ENCODE data around the gene HSPG2.

The HSPG2 gene

DNA sequence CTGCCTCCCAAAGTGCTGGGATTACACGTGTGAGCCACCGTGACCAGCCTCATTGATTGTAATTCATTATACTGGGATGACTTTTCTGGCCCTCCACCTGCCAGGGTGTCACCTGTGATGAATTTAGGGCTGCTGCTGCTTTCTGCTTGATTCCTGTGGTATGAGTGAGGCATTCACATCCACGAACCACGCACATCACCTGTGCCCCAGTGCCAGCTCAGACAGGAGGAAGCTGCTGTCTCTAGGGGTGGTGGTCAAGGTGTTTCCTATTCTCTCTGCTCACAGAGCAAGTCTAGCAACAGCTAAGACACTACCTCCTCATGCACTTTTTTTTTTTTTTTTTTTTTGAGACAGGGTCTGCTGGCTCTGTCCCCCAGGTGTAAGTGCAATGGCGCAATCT is 137.4 kb downstream of the HSPG2 start:
- Histone ChIP-seq H3K9me3 (ENCODE audit: low read length) (peaks cover 4% of the 10 kb centered on the region), H3K36me3 (ENCODE audit: insufficient read depth, low read length) (no peaks in the 10 kb centered on the region), H3K27ac (ENCODE audit: low read depth, low read length, poor library complexity, severe bottlenecking) (no peak overlapping the region), H3K4me2 (ENCODE audit: low read length) (no peak overlapping the region), H3K79me2 (ENCODE audit: insufficient read depth, low read length) (no peaks in the 10 kb centered on the region), H3K9me2 (ENCODE audit: low read depth, low read length) (no peaks in the 10 kb centered on the region), H3K27me3 (ENCODE audit: insufficient read depth, low read length) (no peaks in the 10 kb centered on the region; the same call in 1 of the 2 replicates), H3K9ac (ENCODE audit: low read length) (no peak overlapping the region), H2AFZ (ENCODE audit: low read length) (no peak overlapping the region), H3K4me3 (ENCODE audit: low read depth, low read length, poor library complexity, severe bottlenecking) (no peak overlapping the region), H4K20me1 (ENCODE audit: insufficient read depth, low read length) (no peaks in the 10 kb centered on the region), H3F3A (ENCODE audit: insufficient read depth, low read length) (no peaks in the 10 kb centered on the region), H3K4me1 (ENCODE audit: insufficient read depth, low read length, severe bottlenecking) (no peaks in the 10 kb centered on the region)
- no peak for TF ChIP-seq CTCF (IDR thresholded peaks at IDR 0.05; ENCODE audit: low read length)
- TF ChIP-seq EZH2 (IDR thresholded peaks at IDR 0.05; ENCODE audit: borderline replicate concordance, low read length), result no peak

DNA sequence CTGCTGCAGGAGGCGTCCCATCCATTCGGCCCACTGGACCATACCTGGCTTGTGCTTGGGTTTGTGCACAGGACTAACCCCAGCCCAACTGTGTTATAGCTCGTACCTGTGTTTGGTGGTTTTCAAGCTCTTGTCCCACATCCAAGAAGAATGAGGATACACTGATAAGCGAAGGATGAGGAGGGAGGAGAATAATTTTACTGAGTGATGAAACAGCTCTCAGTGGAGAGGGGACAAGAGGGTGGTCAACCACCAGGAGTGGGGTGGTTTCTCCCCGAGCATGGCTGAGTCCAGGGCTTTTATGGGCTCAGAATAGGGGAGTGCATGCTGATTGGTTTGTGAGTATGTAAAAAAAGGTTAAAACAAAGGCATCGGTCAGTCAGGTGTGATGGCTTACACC is 142.0 kb downstream of the HSPG2 start:
- Histone ChIP-seq H3K36me3 (ENCODE audit: insufficient read depth, low read length) (no peaks in the 10 kb centered on the region), H4K20me1 (ENCODE audit: insufficient read depth, low read length) (no peaks in the 10 kb centered on the region), H3K79me2 (ENCODE audit: insufficient read depth, low read length) (no peaks in the 10 kb centered on the region), H3K9me2 (ENCODE audit: low read depth, low read length) (no peaks in the 10 kb centered on the region), H3F3A (ENCODE audit: insufficient read depth, low read length) (no peaks in the 10 kb centered on the region), H3K4me2 (ENCODE audit: low read length) (no peak overlapping the region), H3K4me1 (ENCODE audit: insufficient read depth, low read length, severe bottlenecking) (no peaks in the 10 kb centered on the region), H2AFZ (ENCODE audit: low read length) (no peak overlapping the region), H3K4me3 (ENCODE audit: low read depth, low read length, poor library complexity, severe bottlenecking) (no peak overlapping the region), H3K9me3 (ENCODE audit: low read length) (peaks cover 7% of the 10 kb centered on the region), H3K27ac (ENCODE audit: low read depth, low read length, poor library complexity, severe bottlenecking) (no peak overlapping the region), H3K27me3 (ENCODE audit: insufficient read depth, low read length) (no peaks in the 10 kb centered on the region; the same call in 1 of the 2 replicates), H3K9ac (ENCODE audit: low read length) (no peak overlapping the region)
- TF ChIP-seq EZH2 (IDR thresholded peaks at IDR 0.05; ENCODE audit: borderline replicate concordance, low read length), result no peak
- no peak for TF ChIP-seq CTCF (IDR thresholded peaks at IDR 0.05; ENCODE audit: low read length)

GRCh38 chr1:21794656-21795055 is 142.5 kb downstream of the HSPG2 start:
- Histone ChIP-seq H3K4me3 (ENCODE audit: low read depth, low read length, poor library complexity, severe bottlenecking) (no peak overlapping the region), H4K20me1 (ENCODE audit: insufficient read depth, low read length) (no peaks in the 10 kb centered on the region), H3F3A (ENCODE audit: insufficient read depth, low read length) (no peaks in the 10 kb centered on the region), H3K27ac (ENCODE audit: low read depth, low read length, poor library complexity, severe bottlenecking) (no peak overlapping the region), H3K9me2 (ENCODE audit: low read depth, low read length) (no peaks in the 10 kb centered on the region), H3K36me3 (ENCODE audit: insufficient read depth, low read length) (no peaks in the 10 kb centered on the region), H3K4me1 (ENCODE audit: insufficient read depth, low read length, severe bottlenecking) (no peaks in the 10 kb centered on the region), H2AFZ (ENCODE audit: low read length) (no peak overlapping the region), H3K79me2 (ENCODE audit: insufficient read depth, low read length) (no peaks in the 10 kb centered on the region), H3K9ac (ENCODE audit: low read length) (no peak overlapping the region), H3K9me3 (ENCODE audit: low read length) (peaks cover 7% of the 10 kb centered on the region), H3K4me2 (ENCODE audit: low read length) (no peak overlapping the region), H3K27me3 (ENCODE audit: insufficient read depth, low read length) (no peaks in the 10 kb centered on the region; the same call in 1 of the 2 replicates)
- TF ChIP-seq EZH2 (IDR thresholded peaks at IDR 0.05; ENCODE audit: borderline replicate concordance, low read length) (no peak), CTCF (IDR thresholded peaks at IDR 0.05; ENCODE audit: low read length) (no peak)

All from OCI-LY1 (cell line).